CD14-positive monocyte (primary cell): ENCODE measurements around the gene GDPGP1. TPM values are rescaled to one million over a fixed set of nuclear protein-coding genes. Genes with fewer than 3 reads are reported as not detected.

Experiments used
- DNase-seq, 3 donors: peaks; one replicate each; pipeline ENCODE4 v3.0.0-alpha.2; 2011 to 2022
- H2AFZ ChIP-seq: 2 replicates; pipeline ENCODE4 v1.6.0; 2012; ENCODE audit warnings: mild to moderate bottlenecking, low read depth, low read length, inconsistent platforms; ENCODE audit not compliant: insufficient read depth, poor library complexity, severe bottlenecking
- H3K27ac ChIP-seq, 2 donors: 1 replicate in 1 of 2; 2 replicates in 1 of 2; pipeline ENCODE4 v1.5.1; 2012 to 2013; ENCODE audit warnings: low read length in 2 of 2, control low read depth in 1 of 2, inconsistent platforms in 1 of 2, low read depth in 1 of 2, mild to moderate bottlenecking in 1 of 2
- H3K27me3 ChIP-seq, 2 donors: one replicate each; pipeline versions ENCODE4 v1.6.0 to v1.6.1; 2011 to 2013; ENCODE audit warnings: low read length in 2 of 2; ENCODE audit not compliant: control insufficient read depth in 2 of 2, insufficient read depth in 2 of 2
- H3K36me3 ChIP-seq, 2 donors: replicated peaks in 1 of 2; 1 replicate in 1 of 2; 2 replicates in 1 of 2; pipeline versions ENCODE4 v1.5.1 to v1.6.1; 2012 to 2013; ENCODE audit warnings: low read length in 2 of 2, control low read depth in 1 of 2, inconsistent platforms in 1 of 2, mild to moderate bottlenecking in 1 of 2; ENCODE audit not compliant: insufficient read depth in 2 of 2, control insufficient read depth in 1 of 2
- H3K4me1 ChIP-seq, 2 donors: 1 replicate in 1 of 2; 2 replicates in 1 of 2; pipeline versions ENCODE4 v1.5.1 to v1.6.1; 2012 to 2013; ENCODE audit warnings: low read length in 2 of 2, control low read depth in 1 of 2, inconsistent platforms in 1 of 2, mild to moderate bottlenecking in 1 of 2, moderate library complexity in 1 of 2; ENCODE audit not compliant: insufficient read depth in 2 of 2, control insufficient read depth in 1 of 2
- H3K4me2 ChIP-seq: replicated peaks from 2 replicates; pipeline ENCODE3; 2012; ENCODE audit warnings: low read length, moderate library complexity, mild to moderate bottlenecking; ENCODE audit not compliant: poor library complexity, severe bottlenecking; ENCODE audit errors: extremely low read depth
- H3K4me3 ChIP-seq, 3 experiments: fragments of 200-600 bp in 1 of 3; sonication (generic) in 1 of 3; replicated peaks in 1 of 3; 1 replicate in 2 of 3; 2 replicates in 1 of 3; pipeline ENCODE4 v1.5.1; 2011 to 2013; ENCODE audit warnings: low read length in 3 of 3, mild to moderate bottlenecking in 3 of 3, control low read depth in 2 of 3, low read depth in 2 of 3, inconsistent platforms in 1 of 3, moderate library complexity in 1 of 3
- H3K79me2 ChIP-seq: 2 replicates; pipeline ENCODE4 v1.6.0; 2012; ENCODE audit warnings: mild to moderate bottlenecking, control low read depth, inconsistent platforms, low read length, moderate library complexity; ENCODE audit not compliant: insufficient read depth
- H3K9ac ChIP-seq: 2 replicates; pipeline ENCODE4 v1.6.0; 2017; ENCODE audit warnings: low read length, mild to moderate bottlenecking; ENCODE audit not compliant: insufficient read depth, poor library complexity, severe bottlenecking
- H3K9me3 ChIP-seq, 2 donors: replicated peaks in 1 of 2; 1 replicate in 1 of 2; 2 replicates in 1 of 2; pipeline versions ENCODE4 v1.5.1 to v1.6.1; 2012 to 2013; ENCODE audit warnings: low read length in 2 of 2, control low read depth in 1 of 2; ENCODE audit not compliant: control insufficient read depth in 1 of 2, insufficient read depth in 1 of 2
- H4K20me1 ChIP-seq: 2 replicates; pipeline ENCODE4 v1.6.0; 2012; ENCODE audit warnings: mild to moderate bottlenecking, low read length, control low read depth, moderate library complexity; ENCODE audit not compliant: insufficient read depth
- H3K27ac Mint-ChIP-seq, 7 donors: one replicate each; pipeline ENCODE4 v1.8.0; 2020; ENCODE audit warnings: mild to moderate bottlenecking in 7 of 7, mixed read lengths in 7 of 7, moderate library complexity in 6 of 7, inconsistent platforms in 2 of 7
- H3K27me3 Mint-ChIP-seq, 3 donors: one replicate each; pipeline ENCODE4 v1.8.0; 2021 to 2022; ENCODE audit warnings: low read depth in 3 of 3, mild to moderate bottlenecking in 3 of 3, mixed read lengths in 3 of 3, moderate library complexity in 3 of 3, inconsistent platforms in 1 of 3
- H3K36me3 Mint-ChIP-seq, 2 donors: one replicate each; pipeline ENCODE4 v1.8.0; 2020; ENCODE audit warnings: mixed read lengths in 2 of 2, inconsistent platforms in 1 of 2, mild to moderate bottlenecking in 1 of 2
- H3K4me1 Mint-ChIP-seq: one replicate; pipeline ENCODE4 v1.8.0; 2020; ENCODE audit warnings: mild to moderate bottlenecking, mixed read lengths
- H3K4me3 Mint-ChIP-seq, 2 donors: one replicate each; pipeline ENCODE4 v1.8.0; 2020; ENCODE audit warnings: mild to moderate bottlenecking in 2 of 2, mixed read lengths in 2 of 2, moderate library complexity in 1 of 2
- H3K9me3 Mint-ChIP-seq, 7 donors: one replicate each; pipeline ENCODE4 v1.8.0; 2020 to 2022; ENCODE audit warnings: mixed read lengths in 7 of 7, mild to moderate bottlenecking in 6 of 7, moderate library complexity in 6 of 7, inconsistent platforms in 2 of 7
- CTCF ChIP-seq: fragments of 200-600 bp; IDR thresholded peaks from one replicate; pipeline ENCODE4 v1.8.0; 2022; ENCODE audit warnings: antibody characterized with exemption, mild to moderate bottlenecking
- WGBS: methylation state at CpG from one replicate; pipeline ENCODE4 v1.1.5; 2013; ENCODE audit warnings: missing lambda C conversion rate; ENCODE audit not compliant: insufficient coverage; 5-methylcytosine and 5-hydroxymethylcytosine counted together
- intact Hi-C, 2 donors: fragments of 100-400 bp; cut with micrococcal nuclease; formaldehyde crosslinking; loops; one replicate each; pipeline versions ENCODE4 v1.15.0 to v1.15.1; 2023
- polyA plus RNA-seq, 3 donors: library from polyadenylated mRNA; depleted of rRNA in 1 of 3; unstranded in 2 of 3; stranded (reverse) in 1 of 3; fragments of 300-500 nt in 2 of 3; fragments of >200 nt in 1 of 3; fragmentation: Illumina TruSeq in 2 of 3; gene quantifications; 1 replicate in 2 of 3; 2 replicates in 1 of 3; pipeline ENCODE4 v1.2.3, GENCODE V29; 2012 to 2021

GDPGP1 gene
- polyA plus RNA-seq, 3 donors: 0.53 to 3.3 (median 0.91) TPM

DNA sequence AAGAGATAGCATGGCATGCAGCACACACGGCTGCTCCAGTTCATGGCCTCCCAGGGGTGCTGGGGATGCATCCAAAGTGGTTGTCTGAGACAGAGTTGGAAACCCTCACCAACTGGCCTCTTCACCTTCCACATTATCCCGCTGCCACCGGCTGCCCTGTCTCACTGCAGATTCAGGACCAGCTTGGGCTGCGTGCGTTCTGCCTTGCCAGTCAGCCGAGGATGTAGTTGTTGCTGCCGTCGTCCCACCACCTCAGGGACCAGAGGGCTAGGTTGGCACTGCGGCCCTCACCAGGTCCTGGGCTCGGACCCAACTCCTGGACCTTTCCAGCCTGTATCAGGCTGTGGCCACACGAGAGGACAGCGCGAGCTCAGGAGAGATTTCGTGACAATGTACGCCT lies 5.0 kb upstream of the GDPGP1 start:
- Histone ChIP-seq H3K79me2 (peaks cover 29% of the 10 kb centered on the region), H2AFZ (no peak overlapping the region), H4K20me1 (peaks cover 64% of the 10 kb centered on the region), H3K27ac (no peak overlapping the region), H3K9me3 (no peaks in the 10 kb centered on the region), H3K9ac (no peak overlapping the region), H3K36me3 (peaks cover 66 to 68% of the 10 kb centered on the region in 2 donors), H3K27me3 (no peaks in the 10 kb centered on the region), H3K4me3 (no peak overlapping the region), H3K4me1 (peaks cover 33 to 37% of the 10 kb centered on the region in 2 donors), H3K4me2 (no peak overlapping the region)
- TF ChIP-seq CTCF: no peak
- Mint-ChIP-seq H3K36me3 (peaks cover 68 to 79% of the 10 kb centered on the region in 2 donors), H3K27ac (peak overlapping the region in 4 of 7 donors; percentile 40 to 73 (median 71)), H3K27me3 (no peaks in the 10 kb centered on the region), H3K9me3 (peaks cover 0 to 1% (median 0%) of the 10 kb centered on the region in 7 donors), H3K4me3 (no peak overlapping the region), H3K4me1 (peaks cover 32% of the 10 kb centered on the region)
- WGBS: 96% methylated on average over 14 of the region's 15 CpGs
- DNase-seq: no peak
- intact Hi-C loops: no loop called here

- Histone ChIP-seq H3K79me2 (peaks cover 32% of the 10 kb centered on the region), H3K9me3 (no peaks in the 10 kb centered on the region), H2AFZ (no peak overlapping the region), H3K4me2 (no peak overlapping the region), H4K20me1 (peaks cover 53% of the 10 kb centered on the region), H3K9ac (no peak overlapping the region), H3K27me3 (no peaks in the 10 kb centered on the region), H3K27ac (peak overlapping the region in 1 of 2 donors; percentile 80), H3K4me3 (no peak overlapping the region), H3K4me1 (peaks cover 40 to 46% of the 10 kb centered on the region in 2 donors), H3K36me3 (peaks cover 54 to 57% of the 10 kb centered on the region in 2 donors)
- peaks cover 38% of the 10 kb centered on the region for H3K4me1 Mint-ChIP-seq
- no peak overlapping the region for H3K4me3 Mint-ChIP-seq
- H3K36me3 Mint-ChIP-seq: peaks cover 56 to 68% of the 10 kb centered on the region in 2 donors
- over 99% methylated on average over 10 of the region's 12 CpGs for WGBS
- peaks cover 0 to 1% (median 0%) of the 10 kb centered on the region in 7 donors for H3K9me3 Mint-ChIP-seq
- DNase-seq: no peak
- intact Hi-C loops: loop anchor here (5.0 to 10.0 kb wide), 3 partner anchors 37 to 655 kb away; partner anchors contain the start of genes IQGAP1 (in 1 of the 2), NGRN (in 1 of the 2) and TICRR (in 1 of the 2)
- no peak for TF ChIP-seq CTCF
- H3K27me3 Mint-ChIP-seq: no peaks in the 10 kb centered on the region
- peak overlapping the region; percentile 46 to 97 (median 96) for H3K27ac Mint-ChIP-seq
Observed at GRCh38 chr15:90230071-90230494, 3.9 kb upstream of the GDPGP1 start.
